Activated naive CD4-positive, alpha-beta T cell treated with anti-CD3 and anti-CD28 coated beads for 36 hours (primary cell): Measurements from ENCODE around the gene ZBP1. TPM values are rescaled to one million over a fixed set of nuclear protein-coding genes. Genes with fewer than 3 reads are reported as not detected.
A peak's percentile ranks its signal among the peaks of the same experiment; 100 is the strongest.

ENCODE experiments used
- CTCF ChIA-PET: fragments of 350-600 bp; sonication (Branson Sonifier 250); formaldehyde crosslinking; loops from one replicate; lab custom pipeline; 2021; ENCODE audit warnings: antibody characterized with exemption; lab: Charles Lee
- DNase-seq: peaks from one replicate; pipeline ENCODE4 v3.0.0-alpha.2; 2020
- H3K27ac Mint-ChIP-seq: one replicate; pipeline ENCODE4 v1.8.0; 2021; ENCODE audit warnings: mild to moderate bottlenecking, mixed read lengths
- H3K27me3 Mint-ChIP-seq: one replicate; pipeline ENCODE4 v1.8.0; 2021; ENCODE audit warnings: low read depth, mixed read lengths
- H3K36me3 Mint-ChIP-seq: one replicate; pipeline ENCODE4 v1.8.0; 2021; ENCODE audit warnings: low read depth, mixed read lengths
- H3K4me1 Mint-ChIP-seq: one replicate; pipeline ENCODE4 v1.8.0; 2021; ENCODE audit warnings: low read depth, mixed read lengths
- H3K4me3 Mint-ChIP-seq: one replicate; pipeline ENCODE4 v1.8.0; 2021; ENCODE audit warnings: mild to moderate bottlenecking, moderate library complexity, mixed read lengths
- H3K9me3 Mint-ChIP-seq: one replicate; pipeline ENCODE4 v1.8.0; 2021; ENCODE audit warnings: mixed read lengths
- intact Hi-C: fragments of 100-400 bp; cut with micrococcal nuclease; formaldehyde crosslinking; loops from one replicate; pipeline ENCODE4 v1.15.1; 2023
- total RNA-seq, 2 experiments: library from RNA; stranded (reverse); gene quantifications; one replicate each; pipeline ENCODE4 v1.2.3, GENCODE V29; 2021

The ZBP1 gene
- total RNA-seq, 2 experiments from 2014 or later, result 0.14 TPM; not detected in 1

GRCh38 chr20:57628047-57628961 is 8.1 kb upstream of the ZBP1 start:
- CTCF ChIA-PET, result interaction anchor here (0.7 to 1.9 kb wide), 8 partner anchors 9 to 349 kb away, joined by 3 to 9 read pairs (median 4); partner anchors contain the start of gene ZBP1
- H3K9me3 Mint-ChIP-seq, result peaks cover 12% of the 10 kb centered on the region
- peaks cover 27% of the 10 kb centered on the region for H3K36me3 Mint-ChIP-seq
- peaks cover 48% of the 10 kb centered on the region for H3K4me1 Mint-ChIP-seq
- peak; percentile 84 for DNase-seq
- intact Hi-C loops, result loop anchor here (1.0 to 10.0 kb wide), 5 partner anchors 9 to 1626 kb away; no protein-coding TSS in a partner anchor
- H3K4me3 Mint-ChIP-seq, result peak overlapping the region; percentile 83
- H3K27me3 Mint-ChIP-seq, result no peaks in the 10 kb centered on the region
- H3K27ac Mint-ChIP-seq, result peak overlapping the region; percentile 99

GRCh38 chr20:57627339-57627738 is 7.1 kb upstream of the ZBP1 start:
- peak overlapping the region; percentile 99 for H3K27ac Mint-ChIP-seq
- H3K27me3 Mint-ChIP-seq, result no peaks in the 10 kb centered on the region
- intact Hi-C loops, result loop anchor here (10.0 kb wide), 3 partner anchors 457 to 1627 kb away; no protein-coding TSS in a partner anchor
- peaks cover 11% of the 10 kb centered on the region for H3K9me3 Mint-ChIP-seq
- DNase-seq, result no peak
- H3K4me3 Mint-ChIP-seq, result peak overlapping the region; percentile 44
- CTCF ChIA-PET, result interaction anchor here (0.7 to 1.5 kb wide), 3 partner anchors 8 to 350 kb away, joined by 3 to 9 read pairs (median 3); partner anchors contain the start of gene ZBP1
- peaks cover 54% of the 10 kb centered on the region for H3K4me1 Mint-ChIP-seq
- peaks cover 27% of the 10 kb centered on the region for H3K36me3 Mint-ChIP-seq

- no peak overlapping the region for H3K4me3 Mint-ChIP-seq
- peaks cover 62% of the 10 kb centered on the region for H3K4me1 Mint-ChIP-seq
- CTCF ChIA-PET, result no interaction called here
- peaks cover 27% of the 10 kb centered on the region for H3K36me3 Mint-ChIP-seq
- intact Hi-C loops, result loop anchor here (10.0 kb wide), 3 partner anchors 459 to 1629 kb away; no protein-coding TSS in a partner anchor
- H3K27ac Mint-ChIP-seq, result no peak overlapping the region
- H3K9me3 Mint-ChIP-seq, result peaks cover 11% of the 10 kb centered on the region
- no peaks in the 10 kb centered on the region for H3K27me3 Mint-ChIP-seq
- DNase-seq, result no peak
Observed at GRCh38 chr20:57625978-57626377, 5.8 kb upstream of the ZBP1 start.

GRCh38 chr20:57625181-57625958 is 5.1 kb upstream of the ZBP1 start:
- CTCF ChIA-PET, result no interaction called here
- H3K36me3 Mint-ChIP-seq, result peaks cover 27% of the 10 kb centered on the region

GRCh38 chr20:57624124-57624523 is 3.9 kb upstream of the ZBP1 start:
- H3K27ac Mint-ChIP-seq, result no peak overlapping the region
- H3K4me3 Mint-ChIP-seq, result no peak overlapping the region
- CTCF ChIA-PET, result interaction anchor here (2.7 kb wide), 1 partner anchor 29 kb away, joined by 10 read pairs; no protein-coding TSS in a partner anchor
- intact Hi-C loops, result loop anchor here (10.0 kb wide), 3 partner anchors 461 to 1631 kb away; no protein-coding TSS in a partner anchor
- H3K36me3 Mint-ChIP-seq, result peaks cover 22% of the 10 kb centered on the region
- peaks cover 11% of the 10 kb centered on the region for H3K9me3 Mint-ChIP-seq
- H3K4me1 Mint-ChIP-seq, result peaks cover 64% of the 10 kb centered on the region
- DNase-seq, result no peak
- H3K27me3 Mint-ChIP-seq, result no peaks in the 10 kb centered on the region

More at GRCh38 chr20:57625181-57625958, 5.1 kb upstream of the ZBP1 start:
- Mint-ChIP-seq H3K27me3 (no peaks in the 10 kb centered on the region), H3K9me3 (peaks cover 11% of the 10 kb centered on the region), H3K4me1 (peaks cover 63% of the 10 kb centered on the region), H3K27ac (peak overlapping the region; percentile 44), H3K4me3 (no peak overlapping the region)
- intact Hi-C loops, result loop anchor here (10.0 kb wide), 3 partner anchors 459 to 1629 kb away; no protein-coding TSS in a partner anchor
- DNase-seq, result no peak

- Mint-ChIP-seq H3K9me3 (peaks cover 11% of the 10 kb centered on the region), H3K27ac (no peak overlapping the region), H3K27me3 (no peaks in the 10 kb centered on the region), H3K4me1 (peaks cover 71% of the 10 kb centered on the region), H3K36me3 (peaks cover 22% of the 10 kb centered on the region), H3K4me3 (no peak overlapping the region)
- CTCF ChIA-PET, result interaction anchor here (0.6 to 4.6 kb wide), 17 partner anchors 8 to 1409 kb away, joined by 3 to 32 read pairs (median 3); no protein-coding TSS in a partner anchor
- peak; percentile 88 for DNase-seq
- intact Hi-C loops, result loop anchor here (1.0 to 10.0 kb wide), 5 partner anchors 32 to 1632 kb away; no protein-coding TSS in a partner anchor
Observed at GRCh38 chr20:57622579-57623381, 2.6 kb upstream of the ZBP1 start.

- CTCF ChIA-PET, result interaction anchor here (0.6 to 4.6 kb wide), 13 partner anchors 8 to 1410 kb away, joined by 3 to 32 read pairs (median 3); no protein-coding TSS in a partner anchor
- no peaks in the 10 kb centered on the region for H3K27me3 Mint-ChIP-seq
- intact Hi-C loops, result loop anchor here (1.0 to 10.0 kb wide), 5 partner anchors 32 to 1633 kb away; no protein-coding TSS in a partner anchor
- H3K27ac Mint-ChIP-seq, result no peak overlapping the region
- peaks cover 11% of the 10 kb centered on the region for H3K9me3 Mint-ChIP-seq
- H3K4me1 Mint-ChIP-seq, result peaks cover 72% of the 10 kb centered on the region
- H3K36me3 Mint-ChIP-seq, result peaks cover 21% of the 10 kb centered on the region
- DNase-seq, result no peak
- H3K4me3 Mint-ChIP-seq, result no peak overlapping the region
Observed at GRCh38 chr20:57622201-57622570, 2.0 kb upstream of the ZBP1 start.

GRCh38 chr20:57621421-57622200 is 1.4 kb upstream of the ZBP1 start:
- Mint-ChIP-seq H3K27me3 (no peaks in the 10 kb centered on the region), H3K4me3 (peak overlapping the region; percentile 45), H3K27ac (peak overlapping the region; percentile 33), H3K4me1 (peaks cover 75% of the 10 kb centered on the region), H3K9me3 (peaks cover 11% of the 10 kb centered on the region), H3K36me3 (peaks cover 19% of the 10 kb centered on the region)
- CTCF ChIA-PET, result interaction anchor here (0.6 to 4.6 kb wide), 4 partner anchors 8 to 1410 kb away, joined by 3 to 32 read pairs (median 4); no protein-coding TSS in a partner anchor
- DNase-seq, result peak; percentile 22
- intact Hi-C loops, result loop anchor here (1.0 to 10.0 kb wide), 5 partner anchors 33 to 1633 kb away; no protein-coding TSS in a partner anchor

- Mint-ChIP-seq H3K4me1 (peaks cover 69% of the 10 kb centered on the region), H3K9me3 (peaks cover 11% of the 10 kb centered on the region), H3K27ac (peak overlapping the region; percentile 33), H3K36me3 (peaks cover 16% of the 10 kb centered on the region), H3K4me3 (peak overlapping the region; percentile 45), H3K27me3 (no peaks in the 10 kb centered on the region)
- DNase-seq, result peak; percentile 39
- CTCF ChIA-PET, result interaction anchor here (0.7 to 4.6 kb wide), 3 partner anchors 10 to 228 kb away, joined by 3 to 32 read pairs (median 6); no protein-coding TSS in a partner anchor
- intact Hi-C loops, result loop anchor here (10.0 kb wide), 3 partner anchors 464 to 1634 kb away; no protein-coding TSS in a partner anchor
Observed at GRCh38 chr20:57620999-57621398, 773 bp upstream of the ZBP1 start.
